T-helper 2 cell treated with Interferon-gamma antibody and Interleukin-4, amounts not matched to agents 100 ng/mL and 5 ng/mL, for 36 hours (primary cell): Measurements from ENCODE around the gene CENPW. TPM values are rescaled to one million over a fixed set of nuclear protein-coding genes. Genes with fewer than 3 reads are reported as not detected.

Experiments
- intact Hi-C: fragments of 100-400 bp; cut with micrococcal nuclease; formaldehyde crosslinking; loops from one replicate; pipeline ENCODE4 v1.15.1; 2023
- total RNA-seq: library from RNA; stranded (reverse); gene quantifications from 2 replicates; pipeline ENCODE4 v1.2.3, GENCODE V29; 2022

CENPW gene
- 57.9 and 60.6 TPM in 2 replicates for total RNA-seq

GRCh38 chr6:126339796-126340609, at the start of gene CENPW:
CENPW (plus strand) TSS chr6:126340115; CDS start chr6:126340274, 159 bp downstream.
- intact Hi-C loops, result loop anchor here (1.0 to 10.0 kb wide), 9 partner anchors 12 to 1035 kb away; partner anchors contain the start of genes ECHDC1, HDDC2, HEY2 and HINT3

GRCh38 chr6:126293891-126294524, 45.9 kb upstream of the CENPW start:
- intact Hi-C loops, result no loop called here

- intact Hi-C loops, result no loop called here
These were observed 39.8 kb upstream of the CENPW start for GRCh38 chr6:126300126-126300525.

DNA sequence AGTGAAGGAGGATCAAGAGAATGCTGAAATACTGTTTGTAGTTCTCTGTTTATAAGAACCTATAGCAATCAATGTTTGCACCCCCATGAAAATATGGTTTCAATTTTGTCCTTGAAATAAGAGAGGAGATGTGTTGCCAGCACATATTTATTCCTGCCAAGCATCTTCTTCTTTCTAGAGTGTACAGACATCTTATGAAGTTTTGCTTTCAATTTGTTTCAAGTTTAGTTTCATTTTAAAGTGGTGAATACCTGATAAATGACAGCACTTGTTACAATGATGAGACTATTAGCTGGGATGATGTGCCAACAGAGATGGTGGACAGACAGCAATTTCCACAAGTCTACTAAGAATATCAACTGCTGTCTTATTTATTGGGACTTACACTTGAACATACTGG, 39.2 kb upstream of the CENPW start:
- intact Hi-C loops, result no loop called here

DNA sequence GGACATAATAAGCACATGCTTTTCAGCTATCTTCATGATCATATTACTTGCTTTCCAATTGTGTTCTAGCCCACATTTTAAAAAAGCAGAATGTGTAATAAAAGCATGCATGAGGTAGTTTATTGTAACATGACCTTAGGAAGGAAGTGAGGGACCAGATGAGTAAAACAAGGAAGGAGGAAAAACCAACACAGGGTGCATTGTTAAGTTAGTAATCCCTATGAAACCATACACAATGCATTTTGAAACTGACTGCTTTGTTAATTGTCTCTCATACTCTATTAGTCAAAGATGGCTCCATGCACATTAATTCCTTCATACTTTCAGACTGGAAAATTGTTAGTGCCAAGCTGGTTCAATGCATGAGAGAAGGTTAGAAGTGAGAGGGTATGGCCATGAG, 37.7 kb upstream of the CENPW start:
- intact Hi-C loops, result no loop called here

GRCh38 chr6:126307849-126308248, 32.1 kb upstream of the CENPW start:
- intact Hi-C loops, result no loop called here

DNA sequence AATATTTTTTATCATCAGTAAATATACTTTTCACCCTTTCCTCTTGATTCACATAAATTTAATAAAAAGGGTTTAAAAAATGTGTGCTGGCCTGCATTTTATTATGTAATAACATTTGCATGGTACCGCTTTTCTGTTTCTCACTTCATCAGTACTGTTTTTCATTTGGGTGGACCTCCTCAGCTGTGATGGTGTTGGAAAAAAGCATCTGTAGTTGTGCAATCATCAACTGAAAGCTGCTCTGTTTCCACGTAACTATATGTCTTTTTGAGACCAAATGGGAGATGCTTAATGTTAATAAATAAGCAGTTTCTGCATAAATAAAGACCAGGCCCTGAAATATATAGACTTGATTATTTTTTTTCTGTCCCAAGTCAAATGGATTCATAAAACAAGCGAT, 31.6 kb upstream of the CENPW start:
- intact Hi-C loops, result no loop called here

GRCh38 chr6:126312013-126312665, 27.8 kb upstream of the CENPW start:
- intact Hi-C loops, result no loop called here

DNA sequence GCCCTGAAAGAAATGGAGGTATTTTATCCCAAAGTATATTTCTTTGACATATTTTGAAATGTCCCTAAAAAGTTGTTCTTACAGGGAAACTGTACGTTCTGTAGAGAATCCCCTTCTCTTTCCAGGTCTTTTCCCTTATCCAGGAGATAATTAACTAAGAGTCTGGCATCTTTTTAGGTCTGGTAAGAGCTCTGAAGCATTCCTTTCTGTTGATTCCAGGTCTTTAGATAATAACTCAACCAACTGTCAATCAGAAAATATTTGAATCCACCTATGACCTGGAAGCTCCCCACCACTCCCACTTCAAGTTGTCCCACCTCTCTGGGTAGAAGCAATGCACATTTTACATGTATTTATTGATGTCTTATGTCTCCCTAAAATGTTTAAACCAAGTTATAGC, 26.0 kb upstream of the CENPW start:
- intact Hi-C loops, result no loop called here

DNA sequence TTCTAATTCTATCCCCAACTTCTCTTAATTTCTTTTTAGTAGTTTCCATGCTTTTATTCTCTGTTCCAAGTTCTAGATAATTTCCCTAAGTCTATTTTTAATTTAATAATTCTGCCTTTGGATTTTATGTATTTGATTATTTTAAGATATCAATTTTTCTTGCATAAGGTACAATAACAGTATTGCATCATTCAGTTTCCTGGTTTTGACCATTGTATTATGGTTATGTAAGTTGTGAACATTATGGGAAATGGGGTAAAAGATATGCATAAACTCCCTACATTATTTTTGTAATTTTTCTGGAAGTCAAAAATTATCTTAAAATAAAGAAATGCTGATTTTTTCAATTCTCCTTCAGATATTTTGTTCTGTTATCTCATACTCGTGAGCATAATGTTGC, 21.1 kb upstream of the CENPW start:
- intact Hi-C loops, result no loop called here

- intact Hi-C loops, result no loop called here
These were observed 6.2 kb upstream of the CENPW start for GRCh38 chr6:126333729-126334128.

GRCh38 chr6:126335210-126335609, 4.7 kb upstream of the CENPW start:
- intact Hi-C loops, result no loop called here

DNA sequence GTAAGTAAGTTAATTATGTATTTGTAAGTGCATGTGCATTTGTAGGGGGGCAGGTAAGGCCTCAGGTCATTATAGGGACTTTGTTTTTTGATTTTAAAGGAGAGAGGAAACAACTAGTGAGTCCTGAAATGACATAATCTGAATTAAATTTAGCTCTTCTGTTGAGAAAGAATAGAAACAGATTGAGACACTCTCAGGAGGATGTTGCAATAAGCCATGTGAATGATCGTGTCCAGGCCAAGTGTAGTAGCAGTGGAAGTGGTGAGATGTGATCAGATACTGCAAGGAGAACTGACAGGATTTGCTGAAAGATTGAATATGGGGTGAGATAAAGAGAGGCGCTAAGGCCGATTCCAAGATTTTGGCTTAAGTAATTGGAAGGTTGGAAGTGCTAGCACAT, 2.6 kb upstream of the CENPW start:
- intact Hi-C loops, result no loop called here

DNA sequence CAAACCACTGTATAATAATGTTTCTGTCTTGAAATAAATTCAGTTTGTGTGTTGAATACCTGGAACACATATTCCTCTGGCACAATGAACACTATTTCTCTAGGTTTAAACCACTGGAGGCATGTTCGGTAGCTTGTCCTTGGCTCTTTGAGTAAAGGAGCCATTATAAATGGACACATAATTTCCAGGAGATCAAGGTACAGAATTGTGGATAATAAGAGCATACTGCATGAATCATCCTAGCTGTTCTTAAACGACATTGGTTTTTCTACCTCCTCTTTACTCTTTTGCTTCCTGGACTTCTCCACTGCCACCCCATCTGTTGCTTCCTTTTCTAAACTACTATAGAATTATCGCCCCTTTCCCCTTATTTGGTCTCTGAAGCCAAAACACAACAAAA, 1.2 kb downstream of the CENPW start:
- intact Hi-C loops, result loop anchor here (2.0 to 10.0 kb wide), 6 partner anchors 169 to 1036 kb away; partner anchors contain the start of genes ECHDC1, HDDC2, HEY2 and RNF146

GRCh38 chr6:126344181-126344580, 4.3 kb downstream of the CENPW start:
- intact Hi-C loops, result loop anchor here (5.0 to 10.0 kb wide), 5 partner anchors 172 to 1039 kb away; partner anchors contain the start of genes HDDC2, HEY2 and RNF146

DNA sequence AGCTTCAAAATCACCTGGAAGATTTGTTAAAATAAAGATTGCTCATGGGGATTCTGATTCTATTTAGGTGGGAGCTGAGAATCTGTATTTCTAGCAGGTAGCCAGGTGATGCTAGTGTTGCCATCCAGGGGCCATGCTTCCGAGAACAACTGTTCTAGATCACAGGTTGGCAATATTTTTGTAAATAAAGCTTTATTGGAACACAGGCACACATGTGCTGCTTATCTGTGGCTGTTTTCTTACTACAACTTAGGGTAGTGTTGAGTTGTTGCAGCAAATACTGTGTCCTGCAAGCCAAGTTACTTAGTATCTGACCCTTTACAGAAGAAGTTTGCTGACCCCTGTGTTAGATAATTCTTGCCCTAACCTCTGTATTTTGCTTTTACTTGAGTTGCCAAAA, 12.0 kb downstream of the CENPW start:
- intact Hi-C loops, result loop anchor here (1.0 kb wide), 1 partner anchor 12 kb away; the partner anchor contains the start of gene CENPW

DNA sequence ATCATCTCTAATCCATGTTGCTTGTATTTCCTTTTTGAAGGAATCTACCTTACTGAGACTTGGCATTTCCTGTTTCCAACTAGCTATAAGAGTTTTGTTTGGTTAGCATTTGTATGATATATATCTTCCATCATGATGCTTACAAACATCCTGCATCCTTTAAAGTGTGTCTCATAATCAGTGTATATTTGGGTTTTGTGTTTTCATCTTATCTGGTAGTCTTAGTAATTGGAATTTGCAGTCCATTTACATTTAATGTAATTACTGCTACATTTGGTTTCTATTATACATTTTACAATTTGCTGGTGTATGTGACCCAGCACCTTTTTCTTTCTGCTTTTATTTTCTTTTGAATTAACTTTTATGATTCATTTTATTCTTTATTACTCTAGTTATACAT, 12.6 kb downstream of the CENPW start:
- intact Hi-C loops, result loop anchor here (1.0 kb wide), 1 partner anchor 12 kb away; the partner anchor contains the start of gene CENPW

DNA sequence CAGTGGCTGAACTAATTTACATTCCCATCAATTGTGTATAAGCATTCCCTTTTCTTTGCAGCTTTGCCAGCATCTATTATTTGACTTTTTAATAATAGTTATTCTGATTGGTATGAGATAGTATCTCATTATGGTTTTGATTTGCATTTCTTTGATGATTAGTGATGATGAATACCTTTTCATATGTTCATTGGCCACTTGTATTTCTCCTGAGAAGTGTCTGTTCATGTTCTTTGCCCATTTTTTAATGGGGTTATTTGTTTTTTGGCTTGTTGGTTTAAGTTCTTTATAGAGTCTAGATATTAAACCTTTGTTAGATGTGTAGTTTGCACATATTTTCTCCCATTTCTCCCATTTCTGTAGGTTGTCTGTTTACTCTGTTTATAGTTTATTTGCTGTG, 16.6 kb downstream of the CENPW start:
- intact Hi-C loops, result no loop called here

GRCh38 chr6:126359936-126360537, 20.1 kb downstream of the CENPW start:
- intact Hi-C loops, result loop anchor here (5.0 kb wide), 1 partner anchor 762 kb away; no protein-coding TSS in a partner anchor

GRCh38 chr6:126361832-126362440, 22.0 kb downstream of the CENPW start:
- intact Hi-C loops, result loop anchor here (5.0 kb wide), 1 partner anchor 760 kb away; no protein-coding TSS in a partner anchor

DNA sequence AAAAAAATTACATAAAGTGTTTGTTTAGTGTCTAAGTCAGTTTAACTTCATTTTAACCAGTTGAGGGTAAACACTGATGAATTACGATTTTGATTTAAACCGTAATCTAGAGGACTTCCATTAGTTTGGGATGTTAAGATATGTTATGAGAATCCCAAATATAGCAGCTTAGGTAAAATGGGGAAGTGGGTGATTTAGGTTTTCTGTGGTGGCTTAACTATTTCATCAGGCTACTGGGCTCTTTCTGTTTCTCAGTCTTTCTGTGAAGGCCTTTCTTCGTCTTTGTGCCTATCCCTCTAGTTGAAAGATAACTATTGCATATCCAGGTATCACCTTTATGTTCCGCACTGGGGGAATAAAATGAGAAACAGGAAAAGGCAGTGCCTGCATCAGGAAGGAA, 27.9 kb downstream of the CENPW start:
- intact Hi-C loops, result no loop called here
